Medulla oblongata (tissue), 1 donor: ENCODE data around the gene SPRY1.

Experiments used
- DNase-seq: peaks from one replicate; pipeline ENCODE4 v3.0.0-alpha.2; 2015; ENCODE audit errors: extremely low spot score

Gene SPRY1

DNA sequence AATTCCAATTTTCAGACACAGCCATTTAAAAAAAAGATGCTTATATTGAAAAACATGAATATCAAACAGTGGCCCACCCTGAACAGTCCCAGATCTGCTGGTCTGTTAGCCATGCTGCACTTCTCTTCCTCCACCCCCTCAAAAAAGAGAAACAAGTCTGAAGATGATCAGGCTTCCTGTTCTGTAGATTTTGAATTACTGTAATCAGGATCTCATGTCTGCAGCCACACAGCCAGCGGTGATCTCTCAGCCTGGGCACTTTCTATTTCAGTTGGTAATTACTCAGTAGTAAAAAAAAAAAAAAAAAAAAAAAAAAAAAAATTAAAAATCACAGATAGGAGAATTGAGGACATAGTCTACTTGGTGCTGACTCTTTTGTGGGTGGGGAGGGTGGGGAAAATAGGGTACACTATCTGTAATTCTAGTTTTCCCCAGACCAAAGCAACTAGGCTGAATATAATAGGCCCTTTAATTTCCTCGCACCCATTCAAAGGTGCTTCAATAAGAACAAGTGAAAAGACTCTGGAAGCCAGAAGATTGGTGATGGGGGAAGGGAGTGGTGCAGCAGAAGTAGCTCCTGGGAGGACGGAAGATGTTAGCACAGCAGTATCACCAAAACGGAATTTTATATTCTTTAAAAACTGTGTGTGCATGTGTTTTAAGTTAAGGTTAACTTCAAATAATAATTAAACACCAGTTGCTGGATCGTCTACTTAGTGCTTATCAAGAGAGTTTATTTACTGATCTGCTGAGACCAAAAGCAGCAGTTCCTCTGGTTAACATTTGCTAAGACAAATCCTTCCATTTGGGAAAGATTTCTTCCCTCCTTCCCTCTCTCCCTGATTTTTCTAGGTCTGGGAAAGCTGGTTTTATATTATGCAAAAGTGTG is 47.0 kb downstream of the SPRY1 start:
- peak; percentile 57 for DNase-seq

DNA sequence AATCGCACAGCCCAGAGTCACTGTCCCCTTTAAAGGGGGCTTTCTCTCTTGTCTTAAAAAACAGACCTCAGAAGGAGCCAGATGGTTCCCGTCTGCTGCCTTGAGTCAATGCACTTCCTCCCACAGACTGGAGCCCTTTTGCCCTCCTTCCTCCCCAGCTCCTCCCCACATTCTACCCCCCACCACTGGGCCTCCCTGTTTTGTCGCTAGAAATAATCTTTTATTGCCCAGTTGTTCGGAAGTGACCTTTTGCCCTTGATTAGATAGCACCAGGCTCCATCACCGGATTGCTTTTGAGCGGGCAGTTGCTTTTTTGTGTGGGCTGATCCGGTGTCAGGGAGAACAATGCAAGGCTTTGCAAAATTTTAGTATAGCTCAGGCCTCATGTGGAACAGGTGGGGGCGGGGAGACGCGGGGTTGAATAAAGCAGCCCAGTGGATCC is 47.7 kb downstream of the SPRY1 start:
- DNase-seq, result peak; percentile 66

DNA sequence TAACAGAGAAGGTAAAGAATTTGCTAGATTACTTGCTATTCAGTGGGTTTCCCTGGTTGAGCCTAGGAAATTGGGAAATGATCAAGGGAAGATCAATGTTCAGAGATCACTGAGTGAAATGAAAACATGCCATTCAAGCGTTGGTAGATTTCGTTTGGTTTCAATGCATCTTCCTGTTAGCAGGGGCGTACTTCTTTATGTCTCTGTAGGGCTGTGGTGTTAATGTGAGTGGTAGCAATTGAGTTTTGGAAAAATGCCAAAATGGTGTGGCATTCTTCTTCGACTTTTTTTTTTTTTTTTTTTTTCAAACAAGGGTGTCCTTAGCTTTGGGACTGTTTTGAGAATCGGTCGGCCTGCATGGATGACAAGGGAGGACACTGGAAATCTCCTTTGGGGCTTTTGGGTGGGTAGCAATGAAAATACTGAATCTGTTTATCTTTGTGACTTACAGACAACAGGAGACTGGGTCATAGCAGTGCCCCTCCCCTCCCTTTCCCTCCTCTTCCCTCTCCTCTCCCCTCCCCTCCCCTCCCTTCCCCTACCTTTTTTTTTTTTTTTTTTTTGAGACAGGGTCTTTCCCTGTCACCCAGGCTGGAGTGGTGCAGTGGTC is 50.4 kb downstream of the SPRY1 start:
- DNase-seq, result no peak

DNA sequence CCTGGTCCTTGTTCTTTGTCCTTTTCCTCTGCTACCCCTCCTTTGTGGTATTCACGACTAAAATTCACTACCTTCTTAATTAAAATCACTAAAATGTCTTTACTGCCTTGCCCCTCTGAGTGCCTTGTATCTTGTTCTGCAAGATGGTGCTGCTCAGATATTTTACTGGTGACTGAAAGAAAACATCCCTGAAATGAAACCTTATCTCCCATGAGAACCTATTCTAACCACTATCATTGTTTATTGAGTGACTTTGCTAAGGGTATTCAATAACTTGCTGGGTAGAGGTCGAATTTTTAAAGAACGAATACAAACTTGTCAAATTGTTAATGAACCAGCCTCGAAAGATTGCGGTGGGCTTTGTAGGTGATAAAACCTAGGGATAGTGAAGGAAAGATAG is 52.8 kb downstream of the SPRY1 start:
- DNase-seq, result no peak

DNA sequence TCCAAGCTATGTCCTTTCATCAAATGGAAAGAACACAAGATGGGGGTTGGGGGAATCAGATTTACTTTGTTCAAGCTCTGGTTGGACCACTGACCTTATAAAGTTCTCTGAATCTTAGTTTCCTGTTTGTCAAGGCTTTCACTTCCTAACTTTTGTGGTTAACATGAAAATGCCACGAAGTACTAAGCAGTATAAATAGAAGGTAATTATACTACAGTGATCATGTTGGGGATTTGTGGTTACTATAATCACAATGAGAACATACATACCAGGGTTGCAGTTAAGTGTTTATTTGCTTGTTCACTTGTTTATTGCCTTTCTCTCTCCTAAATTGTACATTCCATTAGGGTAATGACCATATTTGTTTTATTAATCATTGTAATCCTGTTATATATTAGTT is 53.2 kb downstream of the SPRY1 start:
- DNase-seq, result peak; percentile 30

DNA sequence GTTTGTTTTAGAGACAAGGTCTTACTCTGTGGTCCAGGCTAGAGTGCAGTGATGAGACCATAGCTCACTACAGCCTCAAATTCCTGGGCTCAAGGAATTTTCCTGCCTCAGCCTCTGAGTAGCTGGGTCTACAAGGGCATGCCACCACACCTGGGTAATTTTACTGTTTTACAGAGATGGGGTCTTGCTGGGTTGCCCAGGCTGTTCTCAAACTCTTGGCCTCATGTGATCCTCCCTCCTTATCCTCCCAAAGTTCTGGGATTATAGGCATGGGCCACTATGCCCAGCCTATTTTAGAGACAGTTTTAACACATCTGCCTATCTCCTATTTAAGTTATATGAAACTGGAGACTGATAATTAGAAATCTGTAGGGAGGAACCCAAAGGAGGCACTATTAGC is 53.8 kb downstream of the SPRY1 start:
- no peak for DNase-seq

DNA sequence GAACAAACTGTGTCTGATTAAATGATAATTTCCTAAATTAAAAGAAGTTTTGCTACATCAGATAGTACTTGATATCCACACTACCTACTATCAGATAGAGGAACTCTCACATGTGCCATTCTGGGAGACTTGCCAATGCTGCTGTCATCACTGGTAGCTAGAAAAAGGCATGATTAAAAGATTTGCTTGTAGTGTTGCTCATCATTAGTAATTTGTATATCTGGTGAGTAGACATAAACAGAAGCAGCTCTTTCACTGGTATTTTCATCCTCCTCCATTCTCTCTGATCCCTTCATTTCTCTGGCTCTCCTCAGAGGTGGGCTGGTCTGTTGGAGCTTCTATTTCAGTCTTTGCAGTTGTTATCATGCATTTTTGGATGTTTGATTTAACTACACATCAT is 56.0 kb downstream of the SPRY1 start:
- DNase-seq, result peak; percentile 89

DNA sequence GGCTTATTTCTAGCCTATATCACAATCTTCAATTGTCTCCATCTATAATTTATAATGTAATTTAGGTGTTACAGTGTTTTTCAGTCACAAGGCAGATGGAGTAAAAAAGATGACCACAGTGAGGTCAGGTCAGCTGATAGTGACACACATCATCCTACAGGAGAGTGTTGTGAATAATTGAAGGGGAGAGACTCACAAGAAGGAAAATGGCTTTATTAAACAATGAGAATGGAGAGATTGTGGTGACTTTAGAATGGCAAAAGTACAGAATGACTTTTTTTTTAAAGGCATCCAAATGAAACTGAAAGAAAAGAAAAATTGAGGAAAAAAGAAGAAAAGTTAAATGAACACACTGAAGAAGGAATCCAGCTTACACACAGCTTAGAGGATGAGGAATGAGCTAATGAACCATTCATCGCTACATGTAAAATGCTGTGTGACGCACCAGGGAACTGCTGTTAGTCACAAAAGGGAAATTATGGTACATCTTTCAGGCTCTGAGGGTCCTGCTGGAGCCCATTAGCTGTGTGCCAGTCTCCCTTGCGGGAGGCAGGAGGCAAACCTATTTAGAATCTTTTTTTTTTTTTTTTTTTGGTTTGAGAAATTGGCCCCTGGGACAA is 56.6 kb downstream of the SPRY1 start:
- peak; percentile 37 for DNase-seq
